Common myeloid progenitor, CD34-positive (primary cell): ENCODE measurements around the gene FAM163A.

Experiments used
- CTCF ChIA-PET: fragments of 350-600 bp; sonication (Branson Sonifier 250); formaldehyde crosslinking; loops from one replicate; lab custom pipeline; 2021; ENCODE audit warnings: antibody characterized with exemption; lab: Charles Lee
- POLR2A ChIA-PET: fragments of 350-600 bp; sonication (Branson Sonifier 250); formaldehyde crosslinking; loops from one replicate; lab custom pipeline; 2021; ENCODE audit warnings: antibody characterized with exemption; lab: Charles Lee
- DNase-seq, 3 donors: peaks; one replicate each; pipeline versions ENCODE4 v3.0.0 to v3.0.0-alpha.2; 2013
- H3K27ac ChIP-seq, 2 experiments: 1 replicate in 1 of 2; 2 replicates in 1 of 2; pipeline ENCODE4 v1.7.0; 2013; ENCODE audit warnings: inconsistent platforms in 2 of 2, low read length in 2 of 2, mild to moderate bottlenecking in 2 of 2, low read depth in 1 of 2, moderate library complexity in 1 of 2; ENCODE audit not compliant: severe bottlenecking in 2 of 2, insufficient read depth in 1 of 2, poor library complexity in 1 of 2
- H3K27me3 ChIP-seq, 5 experiments: replicated peaks in 2 of 5; 1 replicate in 3 of 5; 2 replicates in 2 of 5; pipeline versions ENCODE4 v1.6.1 to v1.7.0; 2013; ENCODE audit warnings: low read length in 4 of 5, mild to moderate bottlenecking in 2 of 5, moderate library complexity in 2 of 5, inconsistent platforms in 1 of 5; ENCODE audit not compliant: insufficient read depth in 5 of 5, control insufficient read depth in 4 of 5
- H3K36me3 ChIP-seq, 4 experiments: 1 replicate in 2 of 4; 2 replicates in 2 of 4; pipeline versions ENCODE4 v1.6.1 to v1.7.0; 2013; ENCODE audit warnings: low read length in 3 of 4, control low read depth in 1 of 4, mild to moderate bottlenecking in 1 of 4; ENCODE audit not compliant: control insufficient read depth in 4 of 4, insufficient read depth in 4 of 4
- H3K4me1 ChIP-seq, 4 experiments: 1 replicate in 3 of 4; 2 replicates in 1 of 4; pipeline versions ENCODE4 v1.6.1 to v1.7.1; 2013; ENCODE audit warnings: low read length in 3 of 4, mild to moderate bottlenecking in 3 of 4, control low read depth in 1 of 4, inconsistent platforms in 1 of 4, moderate library complexity in 1 of 4; ENCODE audit not compliant: control insufficient read depth in 4 of 4, insufficient read depth in 4 of 4; ENCODE audit errors: control extremely low read depth in 1 of 4
- H3K4me3 ChIP-seq, 7 experiments: 1 replicate in 4 of 7; 2 replicates in 3 of 7; pipeline versions ENCODE4 v1.5.1 to v1.7.0; 2013; ENCODE audit warnings: mild to moderate bottlenecking in 7 of 7, low read length in 6 of 7, moderate library complexity in 6 of 7, inconsistent platforms in 2 of 7, low read depth in 2 of 7, control low read depth in 1 of 7; ENCODE audit not compliant: insufficient read depth in 4 of 7, control insufficient read depth in 1 of 7; ENCODE audit errors: extremely low read depth in 1 of 7
- H3K9me3 ChIP-seq, 5 experiments: 1 replicate in 4 of 5; 2 replicates in 1 of 5; pipeline versions ENCODE4 v1.6.1 to v1.7.1; 2013; ENCODE audit warnings: low read length in 4 of 5, mild to moderate bottlenecking in 2 of 5, inconsistent platforms in 1 of 5, low read depth in 1 of 5, moderate library complexity in 1 of 5; ENCODE audit not compliant: control insufficient read depth in 4 of 5, insufficient read depth in 2 of 5; ENCODE audit errors: control extremely low read depth in 1 of 5
- WGBS: methylation state at CpG from one replicate; pipeline ENCODE4 v1.1.5; 2013; ENCODE audit not compliant: insufficient coverage; 5-methylcytosine and 5-hydroxymethylcytosine counted together

Gene FAM163A

DNA sequence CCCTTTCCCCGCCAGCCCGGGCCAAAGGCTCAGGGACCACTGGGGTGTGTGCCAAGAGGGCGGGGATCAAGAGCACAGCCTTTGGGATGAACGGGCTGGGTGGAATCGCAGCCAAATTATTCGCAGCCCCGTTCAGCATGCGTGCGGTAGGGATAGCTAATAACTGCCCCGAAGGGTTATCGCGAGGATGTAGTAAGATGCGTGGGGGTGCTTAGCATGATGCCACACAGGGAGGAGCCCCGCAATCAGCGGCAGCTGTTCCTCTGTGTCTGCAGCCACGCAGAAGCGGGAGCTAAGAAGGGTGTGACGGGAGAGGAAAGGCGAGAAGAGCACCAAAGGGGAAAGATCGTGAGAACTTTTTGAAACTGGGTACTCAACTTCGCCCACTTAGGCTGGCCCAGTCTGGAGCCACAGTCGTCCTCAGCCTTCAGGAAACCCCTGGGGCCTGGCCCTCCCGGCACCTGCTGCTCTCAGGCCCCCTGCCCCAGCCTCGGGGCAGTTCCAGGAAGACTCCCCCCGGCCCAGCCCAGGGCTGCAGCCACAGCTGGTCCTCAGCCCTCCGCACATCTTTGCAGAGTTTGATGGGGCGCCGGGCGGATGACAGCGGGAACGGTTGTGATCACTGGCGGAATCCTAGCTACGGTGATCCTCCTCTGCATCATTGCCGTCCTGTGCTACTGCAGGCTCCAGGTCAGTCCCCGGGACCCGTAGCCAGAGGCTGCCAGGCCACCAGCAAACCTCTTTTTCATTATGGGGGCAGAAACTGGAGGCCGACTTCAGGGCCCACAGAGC is 69.6 kb downstream of the FAM163A start:
- Histone ChIP-seq H3K4me1 (peaks cover 0 to 14% (median 13%) of the 10 kb centered on the region in 4 experiments), H3K27ac (no peak overlapping the region), H3K27me3 (peaks cover 0 to 6% (median 0%) of the 10 kb centered on the region in 5 experiments), H3K4me3 (no peak overlapping the region), H3K36me3 (no peaks in the 10 kb centered on the region), H3K9me3 (no peaks in the 10 kb centered on the region)
- ChIA-PET CTCF (interaction anchor here (0.7 to 16.4 kb wide), 5 partner anchors 8 to 108 kb away, joined by 3 to 561 read pairs (median 4); no protein-coding TSS in a partner anchor), POLR2A (no interaction called here)
- 92% methylated on average over 35 of the region's 37 CpGs for WGBS
- DNase-seq: no peak

DNA sequence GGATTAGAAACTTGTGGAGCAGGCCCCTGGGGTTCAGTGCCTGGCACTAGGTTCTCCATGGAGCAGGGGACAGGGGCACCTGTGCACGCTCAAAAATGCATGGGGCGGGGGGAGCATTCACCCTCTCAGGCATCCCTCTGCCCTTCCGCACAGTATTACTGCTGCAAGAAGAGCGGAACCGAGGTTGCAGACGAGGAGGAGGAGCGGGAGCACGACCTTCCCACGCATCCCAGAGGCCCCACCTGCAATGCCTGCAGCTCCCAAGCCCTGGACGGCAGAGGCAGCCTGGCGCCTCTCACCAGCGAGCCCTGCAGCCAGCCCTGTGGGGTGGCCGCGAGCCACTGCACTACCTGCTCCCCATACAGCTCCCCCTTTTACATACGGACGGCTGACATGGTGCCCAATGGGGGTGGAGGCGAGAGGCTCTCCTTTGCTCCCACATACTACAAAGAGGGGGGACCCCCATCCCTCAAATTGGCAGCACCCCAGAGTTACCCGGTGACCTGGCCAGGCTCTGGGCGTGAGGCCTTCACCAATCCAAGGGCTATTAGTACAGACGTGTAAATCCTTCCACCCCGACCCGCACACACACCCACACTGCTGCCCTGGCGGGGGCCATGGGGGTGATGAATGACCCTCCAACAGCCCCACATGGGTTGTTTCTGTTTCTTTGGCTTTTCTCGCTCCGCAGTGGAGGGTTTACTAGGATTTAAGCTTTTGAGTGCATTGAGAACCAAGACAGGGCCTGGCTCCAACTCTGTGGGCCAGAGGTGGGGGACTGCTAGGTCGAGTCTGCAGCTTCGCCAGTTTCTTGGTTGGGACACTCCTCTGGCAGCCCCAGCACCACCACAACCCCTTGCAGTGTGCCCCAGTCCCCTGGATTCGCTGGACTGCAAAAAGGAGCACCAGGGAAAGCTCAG is 70.8 kb downstream of the FAM163A start:
- Histone ChIP-seq H3K9me3 (no peaks in the 10 kb centered on the region), H3K27ac (no peak overlapping the region), H3K27me3 (peaks cover 0 to 6% (median 0%) of the 10 kb centered on the region in 5 experiments), H3K4me3 (peak overlapping the region in 4 of 7 experiments; percentile 66 to 84 (median 70)), H3K36me3 (no peaks in the 10 kb centered on the region), H3K4me1 (peaks cover 0 to 14% (median 13%) of the 10 kb centered on the region in 4 experiments)
- DNase-seq: no peak
- POLR2A ChIA-PET: interaction anchor here (0.6 kb wide), 3 partner anchors 10 to 201 kb away, joined by 3 read pairs; no protein-coding TSS in a partner anchor
- CTCF ChIA-PET: interaction anchor here (0.6 to 16.4 kb wide), 24 partner anchors 8 to 434 kb away, joined by 3 to 561 read pairs (median 5); no protein-coding TSS in a partner anchor
- 86% methylated on average over 21 of the region's 28 CpGs for WGBS

DNA sequence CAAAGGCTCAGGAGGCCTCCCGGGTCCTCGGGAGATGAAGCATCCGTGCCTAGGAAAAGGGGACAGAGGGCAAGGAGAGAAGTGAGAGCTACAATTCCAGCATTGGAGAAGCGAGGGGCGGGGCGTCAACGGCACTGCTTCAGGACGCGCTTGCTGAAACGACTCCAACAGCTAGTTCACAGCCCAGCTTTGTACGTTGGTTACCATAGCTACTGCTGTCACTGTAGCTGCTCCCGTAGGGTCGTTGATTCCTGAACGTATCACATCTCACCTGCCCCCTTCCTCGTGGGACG is 71.4 kb downstream of the FAM163A start:
- Histone ChIP-seq H3K36me3 (no peaks in the 10 kb centered on the region), H3K27ac (no peak overlapping the region), H3K9me3 (no peaks in the 10 kb centered on the region), H3K4me1 (peaks cover 0 to 14% (median 13%) of the 10 kb centered on the region in 4 experiments), H3K27me3 (peaks cover 0 to 5% (median 0%) of the 10 kb centered on the region in 5 experiments), H3K4me3 (peak overlapping the region in 6 of 7 experiments; percentile 49 to 84 (median 68))
- CTCF ChIA-PET: interaction anchor here (0.6 to 16.4 kb wide), 26 partner anchors 9 to 1198 kb away, joined by 3 to 561 read pairs (median 4); no protein-coding TSS in a partner anchor
- POLR2A ChIA-PET: interaction anchor here (0.6 to 0.7 kb wide), 3 partner anchors 10 to 202 kb away, joined by 3 to 4 read pairs (median 3); no protein-coding TSS in a partner anchor
- WGBS: 4% methylated on average over 16 of the region's 16 CpGs
- DNase-seq: no peak

DNA sequence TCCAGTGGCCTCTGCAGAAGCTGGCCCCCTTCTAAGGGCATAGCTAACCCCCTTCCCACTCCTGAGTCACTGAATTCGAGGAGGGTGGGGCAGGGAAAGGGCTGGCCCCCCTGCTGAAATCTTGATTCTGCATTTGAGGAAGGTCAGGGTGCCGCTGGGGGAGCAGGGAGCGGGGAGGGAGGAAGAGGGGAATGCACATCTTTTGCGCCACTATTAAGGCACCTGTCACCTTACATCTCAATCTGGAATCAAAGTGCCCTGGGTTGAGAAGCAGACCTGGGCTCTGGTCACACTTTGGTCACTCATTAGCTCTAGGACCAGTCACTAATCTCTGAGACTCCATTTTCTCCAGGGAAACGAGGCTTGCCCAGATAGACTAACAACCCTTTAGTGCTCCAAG is 72.5 kb downstream of the FAM163A start:
- Histone ChIP-seq H3K36me3 (no peaks in the 10 kb centered on the region), H3K4me3 (peak overlapping the region in 6 of 7 experiments; percentile 62 to 84 (median 68)), H3K27me3 (peaks cover 0 to 4% (median 0%) of the 10 kb centered on the region in 5 experiments), H3K27ac (no peak overlapping the region), H3K4me1 (peaks cover 0 to 14% (median 13%) of the 10 kb centered on the region in 4 experiments), H3K9me3 (no peaks in the 10 kb centered on the region)
- DNase-seq: no peak
- ChIA-PET CTCF (interaction anchor here (0.9 to 16.4 kb wide), 11 partner anchors 8 to 1197 kb away, joined by 3 to 561 read pairs (median 6); no protein-coding TSS in a partner anchor), POLR2A (interaction anchor here (1.2 kb wide), 1 partner anchor 106 kb away, joined by 3 read pairs; no protein-coding TSS in a partner anchor)
- WGBS: 50% methylated on average over 4 of the region's 5 CpGs

DNA sequence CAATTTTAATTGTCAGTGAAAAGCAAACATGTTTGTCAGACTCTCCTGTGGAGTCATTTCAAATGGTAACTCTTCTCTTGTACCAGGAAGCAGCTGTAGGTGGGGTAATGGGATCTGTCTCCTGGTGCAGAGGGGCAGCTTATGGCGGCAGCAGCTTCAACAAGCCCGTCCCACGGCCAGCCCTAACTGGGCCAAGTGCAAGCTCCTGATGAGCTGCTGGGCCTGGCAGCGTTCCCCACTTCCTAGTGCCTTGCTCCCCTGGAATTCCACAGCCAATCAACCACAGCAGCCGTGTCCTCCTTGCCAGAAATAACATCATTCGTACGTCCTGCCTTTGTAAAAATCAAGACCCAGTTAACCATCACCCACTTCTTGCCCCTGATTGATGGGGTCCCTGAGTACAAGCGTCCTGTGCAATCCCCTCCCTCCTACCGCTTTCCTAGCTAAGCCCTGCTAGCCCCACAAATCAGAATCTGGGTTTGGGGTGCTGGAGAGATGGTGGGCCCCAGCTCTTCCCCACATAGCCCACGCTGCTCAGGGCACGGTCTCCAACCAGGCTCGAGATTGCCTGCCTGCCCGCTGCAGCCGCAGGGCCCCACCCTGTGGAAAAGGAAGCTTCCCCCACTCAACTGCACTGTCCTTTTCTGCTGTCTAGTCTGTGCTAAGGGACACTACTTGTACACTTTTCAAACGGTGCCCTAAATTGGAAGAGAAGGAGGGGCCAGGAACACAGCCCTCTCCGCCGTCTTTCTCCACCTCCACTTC is 73.3 kb downstream of the FAM163A start:
- WGBS: 85% methylated on average over 11 of the region's 17 CpGs
- H3K4me3 ChIP-seq: no peak overlapping the region
- CTCF ChIA-PET: interaction anchor here (16.4 kb wide), 1 partner anchor 111 kb away, joined by 561 read pairs; no protein-coding TSS in a partner anchor

DNA sequence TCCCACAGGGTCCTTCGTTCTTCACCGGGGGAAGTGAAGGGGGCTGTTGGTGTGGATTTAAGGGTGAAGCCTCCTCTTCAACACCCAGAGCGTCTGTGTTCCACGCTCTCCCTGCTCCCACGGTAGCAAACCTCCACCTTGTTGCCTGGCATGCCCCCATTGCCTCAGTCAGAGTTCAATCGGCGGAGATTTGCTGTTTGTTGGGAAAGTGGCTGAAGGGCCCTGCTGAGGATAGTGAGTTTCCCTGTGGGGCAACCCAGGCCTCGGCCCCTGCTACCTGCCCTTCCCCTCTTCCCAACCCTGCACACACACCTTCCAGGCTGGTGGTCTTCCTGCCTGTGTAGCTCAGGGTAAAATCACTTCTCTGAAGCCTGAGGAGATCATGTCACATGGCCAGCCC is 74.0 kb downstream of the FAM163A start:
- Histone ChIP-seq H3K9me3 (no peaks in the 10 kb centered on the region), H3K27ac (no peak overlapping the region), H3K27me3 (peaks cover 0 to 2% (median 0%) of the 10 kb centered on the region in 5 experiments), H3K36me3 (no peaks in the 10 kb centered on the region), H3K4me1 (peaks cover 0 to 14% (median 13%) of the 10 kb centered on the region in 4 experiments), H3K4me3 (no peak overlapping the region)
- no peak for DNase-seq
- WGBS: 95% methylated on average over 7 of the region's 8 CpGs
- CTCF ChIA-PET: interaction anchor here (16.4 kb wide), 1 partner anchor 112 kb away, joined by 561 read pairs; no protein-coding TSS in a partner anchor
- POLR2A ChIA-PET: interaction anchor here (0.6 kb wide), 1 partner anchor 58 kb away, joined by 3 read pairs; no protein-coding TSS in a partner anchor

More for the DNA sequence above, 73.3 kb downstream of the FAM163A start:
- POLR2A ChIA-PET: interaction anchor here (0.6 to 1.2 kb wide), 2 partner anchors 59 to 107 kb away, joined by 3 read pairs; no protein-coding TSS in a partner anchor
- no peak overlapping the region for H3K27ac ChIP-seq
- H3K4me1 ChIP-seq: peaks cover 0 to 14% (median 13%) of the 10 kb centered on the region in 4 experiments
- no peaks in the 10 kb centered on the region for H3K9me3 ChIP-seq
- no peak for DNase-seq
- no peaks in the 10 kb centered on the region for H3K36me3 ChIP-seq
- peaks cover 0 to 4% (median 0%) of the 10 kb centered on the region in 5 experiments for H3K27me3 ChIP-seq
